OCI-LY1 (cell line): ENCODE data around the gene RNF167.

Source experiments
- CTCF ChIP-seq: fragments of 200-600 bp; sonication (generic), shearing (Covaris generic); IDR thresholded peaks from 2 replicates; pipeline ENCODE4 v1.5.1; 2017; ENCODE audit warnings: mild to moderate bottlenecking, antibody characterized with exemption, low read length, moderate library complexity, mixed read lengths
- EZH2 ChIP-seq: fragments of 200-600 bp; sonication (generic), shearing (Covaris generic); IDR thresholded peaks from 2 replicates; pipeline ENCODE4 v1.8.0; 2017; ENCODE audit warnings: borderline replicate concordance, mixed run types, mild to moderate bottlenecking, antibody characterized with exemption, low read length, moderate library complexity, mixed read lengths

- TF ChIP-seq CTCF (no peak), EZH2 (no peak)
Measured at GRCh38 chr17:4893272-4893671, 46.8 kb upstream of the RNF167 start.
